ENCODE results near the gene CPS1. TPM values are rescaled to one million over a fixed set of nuclear protein-coding genes. Genes with fewer than 3 reads are reported as not detected.

Gene CPS1
- total RNA-seq, 1 donor from 2014 or later, result 7.9 TPM

DNA sequence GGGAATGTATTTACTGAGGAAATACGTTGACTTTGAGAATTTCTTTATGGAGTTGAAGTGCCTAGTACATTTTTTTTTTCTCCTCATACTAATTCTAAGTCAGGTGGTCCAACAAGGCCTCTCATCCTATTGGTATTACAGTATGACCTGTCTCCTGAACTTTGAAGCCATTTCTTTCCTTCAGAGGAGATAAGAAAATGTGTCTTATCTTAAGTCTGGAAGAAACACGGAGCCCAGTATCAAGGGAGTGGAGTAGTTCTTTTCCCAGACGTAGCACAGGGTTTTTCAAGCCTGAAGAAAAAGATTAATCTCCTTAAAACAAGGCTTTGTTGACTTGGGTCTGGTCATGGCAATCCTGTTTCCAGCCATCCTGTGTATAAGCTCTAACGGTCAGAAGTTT lies 11.6 kb upstream of the CPS1 start:
- DNase-seq (ENCODE audit: low read depth, low spot score), result no peak
- Mint-ChIP-seq H3K36me3 (ENCODE audit: low read depth) (no peaks in the 10 kb centered on the region), H3K27ac (ENCODE audit: unreplicated experiment) (no peak overlapping the region), H3K27me3 (ENCODE audit: low read depth) (no peaks in the 10 kb centered on the region), H3K4me3 (no peak overlapping the region), H3K4me1 (peaks cover 10% of the 10 kb centered on the region), H3K9me3 (no peaks in the 10 kb centered on the region)
- TF ChIP-seq CTCF (conservative IDR thresholded peaks at IDR 0.05), result no peak

- H3K9me3 Mint-ChIP-seq, result no peaks in the 10 kb centered on the region
- no peak for TF ChIP-seq CTCF (conservative IDR thresholded peaks at IDR 0.05)
- DNase-seq (ENCODE audit: low read depth, low spot score), result no peak
- H3K27me3 Mint-ChIP-seq (ENCODE audit: low read depth), result no peaks in the 10 kb centered on the region
- peaks cover 4% of the 10 kb centered on the region for H3K4me1 Mint-ChIP-seq
- H3K4me3 Mint-ChIP-seq, result no peak overlapping the region
- no peaks in the 10 kb centered on the region for H3K36me3 Mint-ChIP-seq (ENCODE audit: low read depth)
- no peak overlapping the region for H3K27ac Mint-ChIP-seq (ENCODE audit: unreplicated experiment)
Observed at GRCh38 chr2:210546424-210547208, 9.8 kb upstream of the CPS1 start.

DNA sequence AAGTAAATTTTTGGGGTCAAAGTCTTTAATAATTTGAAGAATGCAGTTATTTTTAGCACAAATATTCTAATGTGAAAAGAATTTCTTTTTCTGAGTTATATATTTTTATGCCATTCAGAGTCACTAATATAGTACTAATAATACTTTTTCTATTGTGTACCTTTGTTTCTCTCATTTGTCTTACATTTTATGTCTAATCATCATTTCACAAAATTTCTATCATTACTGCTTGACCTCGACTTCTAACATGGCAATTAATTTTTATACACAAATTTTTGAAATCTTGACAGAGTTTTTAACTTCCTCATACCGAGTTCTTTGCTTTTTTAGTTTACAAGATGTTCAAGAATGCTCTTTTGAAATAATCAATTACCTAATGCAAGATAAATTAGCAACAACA lies 8.4 kb upstream of the CPS1 start:
- DNase-seq (ENCODE audit: low read depth, low spot score), result no peak
- no peaks in the 10 kb centered on the region for H3K9me3 Mint-ChIP-seq
- no peak overlapping the region for H3K4me3 Mint-ChIP-seq
- no peaks in the 10 kb centered on the region for H3K36me3 Mint-ChIP-seq (ENCODE audit: low read depth)
- TF ChIP-seq CTCF (conservative IDR thresholded peaks at IDR 0.05), result no peak
- H3K4me1 Mint-ChIP-seq, result peaks cover 7% of the 10 kb centered on the region
- H3K27me3 Mint-ChIP-seq (ENCODE audit: low read depth), result no peaks in the 10 kb centered on the region
- H3K27ac Mint-ChIP-seq (ENCODE audit: unreplicated experiment), result no peak overlapping the region

GRCh38 chr2:210548878-210549384 lies 7.5 kb upstream of the CPS1 start:
- no peak for TF ChIP-seq CTCF (conservative IDR thresholded peaks at IDR 0.05)
- Mint-ChIP-seq H3K4me1 (peaks cover 12% of the 10 kb centered on the region), H3K27me3 (ENCODE audit: low read depth) (no peaks in the 10 kb centered on the region), H3K4me3 (no peak overlapping the region), H3K27ac (ENCODE audit: unreplicated experiment) (no peak overlapping the region), H3K36me3 (ENCODE audit: low read depth) (no peaks in the 10 kb centered on the region), H3K9me3 (no peaks in the 10 kb centered on the region)
- no peak for DNase-seq (ENCODE audit: low read depth, low spot score)

DNA sequence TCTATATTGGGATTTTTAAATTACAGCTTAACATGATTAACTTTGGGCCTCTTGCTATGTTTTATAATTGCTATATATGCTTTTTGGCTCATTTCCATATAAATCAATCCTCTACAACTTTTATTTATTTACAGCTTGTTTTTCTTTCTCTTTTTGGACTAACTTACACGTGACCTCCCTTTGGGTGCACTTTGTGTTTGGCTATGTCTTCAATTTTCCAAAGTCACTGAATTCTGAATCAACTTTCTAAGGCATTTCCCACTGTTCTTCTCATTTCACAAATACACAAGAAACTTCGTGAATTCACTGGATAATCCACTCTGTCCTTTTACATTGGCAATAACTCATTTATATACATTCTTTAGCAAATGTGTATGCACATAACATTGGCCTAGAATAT lies 5.4 kb upstream of the CPS1 start:
- Mint-ChIP-seq H3K4me1 (peaks cover 21% of the 10 kb centered on the region), H3K27me3 (ENCODE audit: low read depth) (no peaks in the 10 kb centered on the region), H3K4me3 (no peak overlapping the region), H3K9me3 (no peaks in the 10 kb centered on the region), H3K27ac (ENCODE audit: unreplicated experiment) (no peak overlapping the region), H3K36me3 (ENCODE audit: low read depth) (no peaks in the 10 kb centered on the region)
- no peak for DNase-seq (ENCODE audit: low read depth, low spot score)
- TF ChIP-seq CTCF (conservative IDR thresholded peaks at IDR 0.05), result no peak

Data from neural crest cell (in vitro differentiated cells).